CD4-positive, alpha-beta T cell (primary cell): Measurements from ENCODE around the gene SEPTIN7. TPM values are rescaled to one million over a fixed set of nuclear protein-coding genes. Genes with fewer than 3 reads are reported as not detected.

Source experiments
- ATAC-seq: fragments of 200-7000 bp; cut with Tn5 transposase; one replicate; pipeline ENCODE4 v1.10.0; 2022; ENCODE audit warnings: mild to moderate bottlenecking; ENCODE audit not compliant: poor library complexity
- CTCF ChIA-PET: fragments of 350-600 bp; sonication (Branson Sonifier 250); formaldehyde crosslinking; loops from one replicate; lab custom pipeline; 2021; ENCODE audit warnings: antibody characterized with exemption, inconsistent platforms; lab: Charles Lee
- POLR2A ChIA-PET: fragments of 350-600 bp; sonication (Branson Sonifier 250); formaldehyde crosslinking; loops from one replicate; lab custom pipeline; 2021; ENCODE audit warnings: antibody characterized with exemption, inconsistent platforms; lab: Charles Lee
- DNase-seq, 14 experiments: peaks; one replicate each; pipeline ENCODE4 v3.0.0-alpha.2; 2013 to 2020; ENCODE audit warnings: mixed read lengths in 2 of 14
- H3K27ac ChIP-seq, 2 donors: one replicate each; pipeline versions ENCODE4 v1.5.1 to v1.7.0; 2013; ENCODE audit warnings: low read length in 2 of 2, low read depth in 1 of 2, mild to moderate bottlenecking in 1 of 2
- H3K27me3 ChIP-seq, 2 experiments: 1 replicate in 1 of 2; 2 replicates in 1 of 2; pipeline versions ENCODE4 v1.6.1 to v1.7.0; 2013; ENCODE audit warnings: low read length in 2 of 2, control low read depth in 1 of 2, mild to moderate bottlenecking in 1 of 2, moderate library complexity in 1 of 2; ENCODE audit not compliant: insufficient read depth in 2 of 2, control insufficient read depth in 1 of 2
- H3K36me3 ChIP-seq: one replicate; pipeline ENCODE4 v1.6.1; 2013; ENCODE audit warnings: low read length, control low read depth; ENCODE audit not compliant: insufficient read depth
- H3K4me1 ChIP-seq: one replicate; pipeline ENCODE4 v1.6.1; 2013; ENCODE audit warnings: low read length, control low read depth; ENCODE audit not compliant: insufficient read depth
- H3K4me3 ChIP-seq: one replicate; pipeline ENCODE4 v1.5.1; 2013; ENCODE audit warnings: mild to moderate bottlenecking, low read length, moderate library complexity
- H3K9me3 ChIP-seq, 2 experiments: 1 replicate in 1 of 2; 2 replicates in 1 of 2; pipeline versions ENCODE4 v1.6.1 to v1.7.0; 2013; ENCODE audit warnings: low read length in 2 of 2, mild to moderate bottlenecking in 2 of 2, control low read depth in 1 of 2, moderate library complexity in 1 of 2; ENCODE audit not compliant: control insufficient read depth in 1 of 2, insufficient read depth in 1 of 2
- H3K27ac Mint-ChIP-seq: one replicate; pipeline ENCODE4 v1.8.0; 2020; ENCODE audit warnings: mixed read lengths
- H3K27me3 Mint-ChIP-seq: one replicate; pipeline ENCODE4 v1.8.0; 2021; ENCODE audit warnings: mixed read lengths
- H3K36me3 Mint-ChIP-seq: one replicate; pipeline ENCODE4 v1.8.0; 2021; ENCODE audit warnings: low read depth, mixed read lengths
- H3K4me1 Mint-ChIP-seq: one replicate; pipeline ENCODE4 v1.8.0; 2021; ENCODE audit warnings: low read depth, mixed read lengths
- H3K4me3 Mint-ChIP-seq: one replicate; pipeline ENCODE4 v1.8.0; 2020; ENCODE audit warnings: mild to moderate bottlenecking, mixed read lengths
- H3K9me3 Mint-ChIP-seq: one replicate; pipeline ENCODE4 v1.8.0; 2020; ENCODE audit warnings: mixed read lengths
- intact Hi-C, 2 experiments: fragments of 100-400 bp; cut with DNase I in 1 of 2; cut with micrococcal nuclease in 1 of 2; formaldehyde crosslinking; loops; one replicate each; pipeline versions ENCODE4 v1.15.1 to v1.9.0; 2023 to 2025; cut with DNase I, micrococcal nuclease
- total RNA-seq, 174 experiments: library from RNA in 2 of 174; stranded (reverse) in 2 of 174; gene quantifications; one replicate each; pipeline ENCODE4 v1.2.3 and lab custom pipeline; 2021 to 2026
- TF ChIP-seq, protein P1 (sequence below): fragments of 200-600 bp; IDR thresholded peaks from one replicate; pipeline ENCODE4 v1.8.0; 2022; ENCODE audit warnings: antibody characterized with exemption, mild to moderate bottlenecking

The SEPTIN7 gene
- total RNA-seq, 2 experiments from 2014 or later = 185 to 186 TPM

DNA sequence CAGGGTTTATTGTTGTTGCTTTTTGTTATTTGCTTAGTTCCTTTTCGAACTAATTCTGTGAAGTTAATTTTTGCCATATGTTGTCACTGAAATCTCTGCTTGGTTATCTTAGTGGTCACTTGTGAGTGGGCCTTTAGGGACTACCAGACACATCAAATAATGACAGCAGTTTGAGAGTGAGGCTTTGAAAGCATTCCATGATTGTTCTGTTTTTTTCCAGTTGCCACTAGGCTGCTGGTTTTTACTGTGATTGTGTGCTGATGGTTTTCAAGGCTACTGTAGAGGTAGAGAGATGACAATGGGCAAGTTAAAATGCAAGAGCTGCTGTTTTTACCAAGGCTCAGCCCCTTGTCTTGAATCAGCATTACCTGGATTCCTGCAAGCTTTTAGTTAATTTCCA lies 20.0 kb downstream of the SEPTIN7 start:
- Histone ChIP-seq H3K9me3 (peaks cover 8 to 12% of the 10 kb centered on the region in 2 experiments), H3K4me1 (peaks cover 3% of the 10 kb centered on the region), H3K4me3 (no peak overlapping the region), H3K27ac (no peak overlapping the region), H3K36me3 (no peaks in the 10 kb centered on the region), H3K27me3 (no peaks in the 10 kb centered on the region)
- CTCF ChIA-PET = interaction anchor here (1.6 kb wide), 1 partner anchor 19 kb away, joined by 7 read pairs; the partner anchor contains the start of gene SEPTIN7
- TF ChIP-seq, protein P1, sequence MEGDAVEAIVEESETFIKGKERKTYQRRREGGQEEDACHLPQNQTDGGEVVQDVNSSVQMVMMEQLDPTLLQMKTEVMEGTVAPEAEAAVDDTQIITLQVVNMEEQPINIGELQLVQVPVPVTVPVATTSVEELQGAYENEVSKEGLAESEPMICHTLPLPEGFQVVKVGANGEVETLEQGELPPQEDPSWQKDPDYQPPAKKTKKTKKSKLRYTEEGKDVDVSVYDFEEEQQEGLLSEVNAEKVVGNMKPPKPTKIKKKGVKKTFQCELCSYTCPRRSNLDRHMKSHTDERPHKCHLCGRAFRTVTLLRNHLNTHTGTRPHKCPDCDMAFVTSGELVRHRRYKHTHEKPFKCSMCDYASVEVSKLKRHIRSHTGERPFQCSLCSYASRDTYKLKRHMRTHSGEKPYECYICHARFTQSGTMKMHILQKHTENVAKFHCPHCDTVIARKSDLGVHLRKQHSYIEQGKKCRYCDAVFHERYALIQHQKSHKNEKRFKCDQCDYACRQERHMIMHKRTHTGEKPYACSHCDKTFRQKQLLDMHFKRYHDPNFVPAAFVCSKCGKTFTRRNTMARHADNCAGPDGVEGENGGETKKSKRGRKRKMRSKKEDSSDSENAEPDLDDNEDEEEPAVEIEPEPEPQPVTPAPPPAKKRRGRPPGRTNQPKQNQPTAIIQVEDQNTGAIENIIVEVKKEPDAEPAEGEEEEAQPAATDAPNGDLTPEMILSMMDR = no peak
- Mint-ChIP-seq H3K9me3 (peaks cover 17% of the 10 kb centered on the region), H3K36me3 (peaks cover 62% of the 10 kb centered on the region), H3K4me3 (no peak overlapping the region), H3K27ac (no peak overlapping the region), H3K27me3 (no peaks in the 10 kb centered on the region), H3K4me1 (peaks cover 50% of the 10 kb centered on the region)
- no peak for DNase-seq
- ATAC-seq = no peak
- intact Hi-C loops = no loop called here
- POLR2A ChIA-PET = interaction anchor here (2.7 kb wide), 1 partner anchor 20 kb away, joined by 16 read pairs; the partner anchor contains the start of gene SEPTIN7

DNA sequence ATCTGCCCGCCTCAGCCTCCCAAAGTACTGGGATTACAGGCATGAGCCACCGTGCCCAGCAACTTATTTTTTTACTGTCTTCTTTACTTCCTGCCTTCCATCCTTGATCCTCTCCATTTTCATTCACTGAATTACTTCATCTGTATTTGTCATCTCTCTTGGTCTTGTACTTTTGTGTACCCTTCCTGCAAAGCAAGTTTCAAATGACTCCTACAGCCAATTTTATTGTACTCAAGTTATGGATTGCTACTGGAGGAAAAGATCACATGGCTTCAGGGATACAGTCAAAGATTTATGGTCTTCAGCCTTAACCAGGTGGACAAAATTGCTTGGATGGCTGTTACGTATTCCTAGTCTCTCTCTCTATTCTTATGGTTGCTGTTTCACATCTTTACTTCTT lies 22.6 kb downstream of the SEPTIN7 start:
- POLR2A ChIA-PET = interaction anchor here (2.9 kb wide), 1 partner anchor 22 kb away, joined by 19 read pairs; the partner anchor contains the start of gene SEPTIN7
- H3K4me3 Mint-ChIP-seq = peak overlapping the region; percentile 32
- CTCF ChIA-PET = no interaction called here
- TF ChIP-seq, protein P1 = no peak
- Histone ChIP-seq H3K27me3 (no peaks in the 10 kb centered on the region), H3K27ac (no peak overlapping the region), H3K4me3 (no peak overlapping the region), H3K9me3 (peaks cover 8 to 12% of the 10 kb centered on the region in 2 experiments), H3K4me1 (peaks cover 8% of the 10 kb centered on the region), H3K36me3 (no peaks in the 10 kb centered on the region)
- peaks cover 39% of the 10 kb centered on the region for H3K4me1 Mint-ChIP-seq
- peaks cover 40% of the 10 kb centered on the region for H3K36me3 Mint-ChIP-seq
- H3K27me3 Mint-ChIP-seq = no peaks in the 10 kb centered on the region
- H3K27ac Mint-ChIP-seq = no peak overlapping the region
- H3K9me3 Mint-ChIP-seq = peaks cover 8% of the 10 kb centered on the region
- ATAC-seq (no peak), DNase-seq (no peak)
- intact Hi-C loops = no loop called here

DNA sequence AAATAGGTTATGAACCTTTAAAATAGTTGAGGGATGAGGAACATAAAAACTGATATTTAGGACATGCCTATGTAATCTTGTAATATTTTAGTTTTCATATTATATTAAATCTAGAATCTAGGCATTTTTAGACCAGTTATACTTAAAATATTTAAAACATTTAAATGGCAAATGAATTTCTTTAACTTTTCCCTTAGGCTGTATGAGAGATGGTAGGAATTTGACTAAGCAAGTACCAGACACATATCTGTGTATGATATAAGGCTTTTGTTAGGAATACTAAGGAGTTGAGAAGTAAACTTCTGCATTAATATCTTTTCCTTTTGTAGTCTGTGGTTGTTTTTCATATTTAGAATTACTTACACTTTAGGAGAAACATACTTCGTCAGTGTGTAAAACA lies 25.1 kb downstream of the SEPTIN7 start:
- TF ChIP-seq, protein P1 = no peak
- H3K9me3 ChIP-seq = peaks cover 0 to 8% of the 10 kb centered on the region in 2 experiments
- ATAC-seq (no peak), DNase-seq (no peak)
- CTCF ChIA-PET = no interaction called here
- Mint-ChIP-seq H3K4me3 (no peak overlapping the region), H3K9me3 (no peaks in the 10 kb centered on the region), H3K27ac (no peak overlapping the region), H3K36me3 (peaks cover 29% of the 10 kb centered on the region), H3K27me3 (no peaks in the 10 kb centered on the region), H3K4me1 (peaks cover 38% of the 10 kb centered on the region)
- no peaks in the 10 kb centered on the region for H3K27me3 ChIP-seq
- POLR2A ChIA-PET = interaction anchor here (1.3 to 2.9 kb wide), 2 partner anchors 10 to 25 kb away, joined by 4 to 19 read pairs; partner anchors contain the start of gene SEPTIN7
- intact Hi-C loops = no loop called here
- H3K4me3 ChIP-seq = no peak overlapping the region
- H3K27ac ChIP-seq = no peak overlapping the region
- peaks cover 21% of the 10 kb centered on the region for H3K4me1 ChIP-seq
- H3K36me3 ChIP-seq = no peaks in the 10 kb centered on the region
